Activated B cell treated with CpG ODN at 0.5 μM for 24 hours (primary cell): Measurements from ENCODE around the gene FAM120AOS. TPM values are rescaled to one million over a fixed set of nuclear protein-coding genes. Genes with fewer than 3 reads are reported as not detected.

Source experiments
- ATAC-seq: fragments of 200-7000 bp; cut with Tn5 transposase; one replicate; pipeline ENCODE4 v1.10.0; 2021; ENCODE audit warnings: low read depth, mild to moderate bottlenecking, moderate library complexity
- CTCF ChIA-PET: fragments of 350-600 bp; sonication (Branson Sonifier 250); formaldehyde crosslinking; loops from one replicate; lab custom pipeline; 2021; ENCODE audit warnings: antibody characterized with exemption; lab: Charles Lee
- POLR2A ChIA-PET: fragments of 350-600 bp; sonication (Branson Sonifier 250); formaldehyde crosslinking; loops from one replicate; lab custom pipeline; 2021; ENCODE audit warnings: antibody characterized with exemption; lab: Charles Lee
- DNase-seq: peaks from one replicate; pipeline ENCODE4 v3.0.0; 2022
- H3K27ac Mint-ChIP-seq: one replicate; pipeline ENCODE4 v1.8.0; 2020; ENCODE audit warnings: mixed read lengths
- H3K27me3 Mint-ChIP-seq: one replicate; pipeline ENCODE4 v1.8.0; 2021; ENCODE audit warnings: mixed read lengths
- H3K36me3 Mint-ChIP-seq: one replicate; pipeline ENCODE4 v1.8.0; 2021; ENCODE audit warnings: low read depth, mixed read lengths
- H3K4me1 Mint-ChIP-seq: one replicate; pipeline ENCODE4 v1.8.0; 2021; ENCODE audit warnings: mixed read lengths
- H3K4me3 Mint-ChIP-seq: one replicate; pipeline ENCODE4 v1.8.0; 2020; ENCODE audit warnings: mild to moderate bottlenecking, mixed read lengths
- H3K9me3 Mint-ChIP-seq: one replicate; pipeline ENCODE4 v1.8.0; 2020; ENCODE audit warnings: mixed read lengths
- CTCF ChIP-seq: fragments of 200-600 bp; IDR thresholded peaks from one replicate; pipeline ENCODE4 v1.8.0; 2022; ENCODE audit warnings: antibody characterized with exemption, mild to moderate bottlenecking
- intact Hi-C: fragments of 100-400 bp; cut with micrococcal nuclease; formaldehyde crosslinking; loops from one replicate; pipeline ENCODE4 v1.15.1; 2024
- total RNA-seq: library from RNA; stranded (reverse); gene quantifications from 2 replicates; pipeline ENCODE4 v1.2.3, GENCODE V29; 2022

FAM120AOS gene
- total RNA-seq, 1 donor from 2014 or later = 39.0 TPM

GRCh38 chr9:93397661-93398373 lies 55.6 kb downstream of the FAM120AOS start:
- intact Hi-C loops = no loop called here
- peaks cover 7% of the 10 kb centered on the region for H3K27me3 Mint-ChIP-seq
- ChIA-PET CTCF (no interaction called here), POLR2A (no interaction called here)
- H3K36me3 Mint-ChIP-seq = no peaks in the 10 kb centered on the region
- TF ChIP-seq CTCF = no peak
- ATAC-seq (no peak), DNase-seq (no peak)
- H3K4me3 Mint-ChIP-seq = no peak overlapping the region
- H3K27ac Mint-ChIP-seq = no peak overlapping the region
- H3K9me3 Mint-ChIP-seq = peaks cover 3% of the 10 kb centered on the region
- H3K4me1 Mint-ChIP-seq = no peaks in the 10 kb centered on the region

Other genes starting within 250 kb of the FAM120AOS start
- 99.1 and 107 TPM in 2 replicates for gene FAM120A, start 1.9 kb downstream of the FAM120AOS start, total RNA-seq
- gene PHF2, start 123.0 kb upstream of the FAM120AOS start, total RNA-seq = 18.2 and 19.3 TPM in 2 replicates